KOPT-K1 (cell line): ENCODE results near the gene STARD5.
"Not testable (repeated sequence)": the region's sequence is repeated elsewhere in the genome, so short reads cannot be mapped to it uniquely, and the experiment has no call there.

Experiments
- H3K27ac ChIP-seq: fragments of 200-600 bp; sonication (generic); 2 replicates; pipeline ENCODE4 v1.5.1; 2016; ENCODE audit warnings: antibody characterized with exemption, mild to moderate bottlenecking, low read depth, low read length; ENCODE audit not compliant: poor library complexity, severe bottlenecking
- H3K36me3 ChIP-seq: fragments of 200-600 bp; sonication (generic); 2 replicates; pipeline ENCODE4 v1.5.1; 2017; ENCODE audit warnings: antibody characterized with exemption, mild to moderate bottlenecking, low read length, moderate library complexity; ENCODE audit not compliant: insufficient read depth
- H3K9me3 ChIP-seq: fragments of 200-600 bp; sonication (generic); 2 replicates; pipeline ENCODE4 v1.5.1; 2017; ENCODE audit warnings: antibody characterized with exemption, low read length, mild to moderate bottlenecking; ENCODE audit not compliant: insufficient read depth, poor library complexity, severe bottlenecking

STARD5 gene

GRCh38 chr15:81323944-81324881, at the start of gene STARD5:
Gene STARD5, minus strand, starts transcription at chr15:81324141. Its CDS starts 42 bp downstream, at chr15:81324099.
- H3K27ac ChIP-seq = peak within 1 kb of the TSS; percentile 37
- H3K36me3 ChIP-seq = peaks cover 5% of the 10 kb centered on the region
- no peaks in the 10 kb centered on the region for H3K9me3 ChIP-seq

DNA sequence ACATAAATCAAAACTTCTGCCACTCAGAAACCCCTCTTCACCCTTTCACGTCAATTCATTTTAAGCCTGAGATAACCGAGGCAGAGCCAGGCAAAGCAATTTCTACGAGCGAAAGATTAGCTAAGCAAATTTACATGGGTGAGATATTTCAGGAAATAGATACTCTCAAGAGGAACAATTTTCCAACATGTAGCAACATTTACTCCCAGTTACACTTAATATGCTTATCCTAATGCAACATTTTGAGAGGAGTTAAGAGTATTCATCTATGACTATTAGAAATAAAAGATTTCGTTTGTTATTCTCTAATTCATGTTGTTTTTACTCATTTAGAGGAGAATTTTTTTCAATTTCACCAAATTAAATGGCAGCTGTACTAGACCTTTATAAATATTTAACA, 49.2 kb upstream of the STARD5 start:
- Histone ChIP-seq H3K9me3 (no peaks in the 10 kb centered on the region), H3K36me3 (no peaks in the 10 kb centered on the region), H3K27ac (no peak overlapping the region)

DNA sequence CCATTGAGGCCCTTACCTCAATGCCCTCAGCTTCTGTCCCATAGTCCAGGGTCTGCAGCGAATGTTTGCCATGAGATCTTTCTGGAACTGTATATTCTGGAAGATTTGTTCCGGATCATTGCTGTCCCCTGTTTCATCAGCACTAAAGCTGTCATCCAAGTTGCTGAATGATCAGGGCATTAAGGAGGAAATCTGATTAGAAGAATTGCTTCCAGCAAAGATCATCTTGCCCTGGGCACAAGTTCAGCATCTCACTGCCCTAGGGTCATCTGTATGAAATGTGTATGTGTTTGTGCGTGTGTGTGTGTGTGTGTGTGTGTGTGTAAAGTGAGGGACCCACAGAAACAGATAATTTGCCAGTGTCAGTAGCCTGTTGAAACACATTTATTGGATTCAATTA, 48.6 kb upstream of the STARD5 start:
- H3K27ac ChIP-seq = no peak overlapping the region
- H3K36me3 ChIP-seq = no peaks in the 10 kb centered on the region
- H3K9me3 ChIP-seq = no peaks in the 10 kb centered on the region

DNA sequence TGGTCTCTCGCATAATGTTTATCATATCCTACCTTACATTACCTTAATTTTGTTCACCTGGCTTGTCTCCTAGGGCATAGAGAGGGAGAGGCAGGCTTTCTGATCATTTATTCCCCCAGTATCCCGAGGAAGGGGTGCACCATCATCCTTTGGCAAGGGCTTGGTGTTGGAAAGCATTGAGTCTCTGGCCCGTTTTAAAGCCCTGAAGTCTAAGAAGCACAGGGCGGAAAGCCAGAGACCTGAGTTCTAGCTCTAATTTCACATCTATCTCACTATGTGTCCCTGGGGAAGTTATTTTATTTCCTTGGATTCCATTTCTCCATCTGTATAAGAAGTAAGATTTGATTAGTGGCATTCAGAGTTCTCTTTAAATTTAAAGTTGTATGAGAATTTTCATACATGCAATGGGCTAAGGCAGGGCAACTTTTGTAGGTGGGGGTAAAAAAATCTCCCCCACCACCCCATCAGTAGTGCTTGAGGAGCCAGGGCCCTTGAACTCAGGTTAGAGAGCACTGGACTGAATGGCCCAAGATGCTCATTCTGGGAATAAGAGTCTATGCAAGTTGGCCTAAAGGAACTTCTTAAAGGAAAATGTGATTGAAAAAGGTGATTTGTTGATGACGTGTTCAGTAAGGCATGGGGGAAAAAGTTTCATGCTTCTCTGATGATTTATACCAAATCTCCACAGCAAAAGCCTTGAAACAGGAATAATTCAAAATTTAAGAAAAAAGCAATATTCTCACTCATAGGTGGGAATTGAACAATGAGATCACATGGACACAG, 40.0 kb upstream of the STARD5 start:
- Histone ChIP-seq H3K27ac (no peak overlapping the region), H3K36me3 (no peaks in the 10 kb centered on the region), H3K9me3 (no peaks in the 10 kb centered on the region)

DNA sequence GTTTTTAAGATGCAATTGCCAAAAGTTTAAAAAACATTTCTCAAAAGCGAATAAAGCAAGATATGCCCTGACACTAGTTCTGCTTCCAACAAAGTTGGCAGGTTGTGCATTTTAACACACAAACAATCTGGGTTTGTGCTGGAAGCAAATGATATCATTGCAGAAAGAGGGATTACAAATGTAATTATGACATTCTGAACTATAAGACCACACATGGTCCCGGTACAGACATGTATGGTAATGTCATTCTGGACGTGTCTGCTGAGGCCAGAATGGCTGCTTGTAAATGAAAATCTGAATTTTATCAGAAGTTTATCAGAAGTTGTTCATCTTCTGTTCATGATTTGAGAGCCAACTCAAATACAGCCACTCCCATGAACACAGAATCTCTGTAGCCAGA, 39.3 kb upstream of the STARD5 start:
- no peaks in the 10 kb centered on the region for H3K9me3 ChIP-seq
- H3K27ac ChIP-seq = no peak overlapping the region
- no peaks in the 10 kb centered on the region for H3K36me3 ChIP-seq

GRCh38 chr15:81362790-81363189, 38.8 kb upstream of the STARD5 start:
- no peak overlapping the region for H3K27ac ChIP-seq
- no peaks in the 10 kb centered on the region for H3K9me3 ChIP-seq

GRCh38 chr15:81361891-81362290, 38.0 kb upstream of the STARD5 start:
- Histone ChIP-seq H3K27ac (no peak overlapping the region), H3K9me3 (no peaks in the 10 kb centered on the region), H3K36me3 (no peaks in the 10 kb centered on the region)

More at GRCh38 chr15:81362790-81363189, 38.8 kb upstream of the STARD5 start:
- no peaks in the 10 kb centered on the region for H3K36me3 ChIP-seq

DNA sequence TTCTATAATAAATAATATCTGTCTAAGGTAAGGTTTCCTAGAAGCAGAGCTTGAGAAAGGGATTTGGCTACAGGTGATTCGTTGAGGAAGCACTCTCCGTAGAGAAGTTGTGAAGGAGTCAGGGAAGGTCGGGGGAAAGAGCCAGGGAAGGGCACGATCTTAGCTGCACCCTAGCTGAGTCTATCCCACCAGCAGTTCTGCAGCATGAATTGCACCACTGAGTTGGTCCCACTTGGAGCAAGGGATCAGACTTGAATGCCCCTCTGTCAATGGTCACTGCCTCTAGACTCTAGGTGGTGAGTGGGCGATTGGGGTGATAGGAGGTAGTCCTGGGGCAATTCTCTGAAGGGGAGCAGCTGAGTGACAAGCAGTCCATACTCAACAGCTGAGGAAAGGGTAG, 36.5 kb upstream of the STARD5 start:
- Histone ChIP-seq H3K27ac (no peak overlapping the region), H3K36me3 (no peaks in the 10 kb centered on the region), H3K9me3 (no peaks in the 10 kb centered on the region)

- H3K36me3 ChIP-seq = no peaks in the 10 kb centered on the region
- no peak overlapping the region for H3K27ac ChIP-seq
- no peaks in the 10 kb centered on the region for H3K9me3 ChIP-seq
Observed at GRCh38 chr15:81358248-81358647, 34.3 kb upstream of the STARD5 start.

- Histone ChIP-seq H3K27ac (no peak overlapping the region), H3K36me3 (no peaks in the 10 kb centered on the region), H3K9me3 (no peaks in the 10 kb centered on the region)
Observed at GRCh38 chr15:81357180-81357686, 33.3 kb upstream of the STARD5 start.

GRCh38 chr15:81356252-81356651, 32.3 kb upstream of the STARD5 start:
- Histone ChIP-seq H3K36me3 (no peaks in the 10 kb centered on the region), H3K9me3 (no peaks in the 10 kb centered on the region), H3K27ac (no peak overlapping the region)

GRCh38 chr15:81351651-81352050, 27.7 kb upstream of the STARD5 start:
- no peak overlapping the region for H3K27ac ChIP-seq
- H3K36me3 ChIP-seq = no peaks in the 10 kb centered on the region
- no peaks in the 10 kb centered on the region for H3K9me3 ChIP-seq

- Histone ChIP-seq H3K27ac (no peak overlapping the region), H3K36me3 (no peaks in the 10 kb centered on the region), H3K9me3 (no peaks in the 10 kb centered on the region)
Observed at GRCh38 chr15:81349271-81349670, 25.3 kb upstream of the STARD5 start.

GRCh38 chr15:81348691-81349090, 24.8 kb upstream of the STARD5 start:
- H3K27ac ChIP-seq, H3K9me3 ChIP-seq, H3K36me3 ChIP-seq: not testable (repeated sequence)

- Histone ChIP-seq H3K9me3 (no peaks in the 10 kb centered on the region), H3K36me3 (no peaks in the 10 kb centered on the region), H3K27ac (no peak overlapping the region)
Observed at GRCh38 chr15:81347910-81348309, 24.0 kb upstream of the STARD5 start.
